Left lung (tissue), 10 donors: Measurements from ENCODE around the gene KLC3. TPM values are rescaled to one million over a fixed set of nuclear protein-coding genes. Genes with fewer than 3 reads are reported as not detected.

Experiments
- ATAC-seq: fragments of 200-7000 bp; cut with Tn5 transposase; one replicate; pipeline ENCODE4 v1.9.1; 2020; ENCODE audit warnings: moderate library complexity
- DNase-seq, 4 donors: peaks; one replicate each; pipeline ENCODE4 v3.0.0-alpha.2; 2013 to 2020
- H3K27ac ChIP-seq, 2 donors: fragments of 200-600 bp; sonication (generic) in 1 of 2; one replicate each; pipeline versions ENCODE4 v1.5.0 to v1.8.0; 2020 to 2021
- H3K27me3 ChIP-seq, 2 donors: fragments of 200-600 bp; sonication (generic) in 1 of 2; one replicate each; pipeline versions ENCODE4 v1.5.0 to v1.8.0; 2020 to 2021
- H3K36me3 ChIP-seq, 2 donors: fragments of 200-600 bp; sonication (generic) in 1 of 2; one replicate each; pipeline versions ENCODE4 v1.5.0 to v1.8.0; 2020 to 2021
- H3K4me1 ChIP-seq, 2 donors: fragments of 200-600 bp; one replicate each; pipeline ENCODE4 v1.8.0; 2021
- H3K4me3 ChIP-seq, 2 donors: fragments of 200-600 bp; sonication (generic) in 1 of 2; one replicate each; pipeline versions ENCODE4 v1.5.0 to v1.8.0; 2020 to 2021; ENCODE audit warnings: mild to moderate bottlenecking in 1 of 2
- H3K9me3 ChIP-seq, 2 donors: fragments of 200-600 bp; sonication (generic) in 1 of 2; one replicate each; pipeline versions ENCODE4 v1.5.0 to v1.8.0; 2020 to 2021
- intact Hi-C, 2 donors: fragments of 100-400 bp; cut with DNase I; formaldehyde crosslinking; loops; one replicate each; pipeline versions ENCODE4 v1.11.2 to v1.14.2; 2022
- polyA plus RNA-seq, 6 donors: library from polyadenylated mRNA; unstranded; fragments of 120-200 nt; gene quantifications; one replicate each; pipeline ENCODE4 v1.2.1, GENCODE V29; 2013; ENCODE audit not compliant: insufficient read length in 6 of 6
- total RNA-seq, 2 donors: library from RNA; stranded (reverse); fragmentation: NEBNext Ultra II Directional; extraction: Animal tissue kit (Norgen Biotek cat#: 25700); gene quantifications; one replicate each; pipeline ENCODE4 v1.2.1, GENCODE V29; 2021
- TF ChIP-seq, protein P1 (sequence below), 2 donors: fragments of 200-600 bp; sonication (generic) in 1 of 2; IDR thresholded peaks; one replicate each; pipeline versions ENCODE4 v1.5.0 to v1.8.0; 2021; ENCODE audit warnings: antibody characterized with exemption in 2 of 2
- donor health status: DM: no; HTN: yes; CAD: no.
- donor health status: DM: no; HTN: no; CAD: no.

Gene KLC3
- total and polyA plus RNA-seq, 8 donors: 0.52 to 1.9 (median 0.70) TPM

DNA sequence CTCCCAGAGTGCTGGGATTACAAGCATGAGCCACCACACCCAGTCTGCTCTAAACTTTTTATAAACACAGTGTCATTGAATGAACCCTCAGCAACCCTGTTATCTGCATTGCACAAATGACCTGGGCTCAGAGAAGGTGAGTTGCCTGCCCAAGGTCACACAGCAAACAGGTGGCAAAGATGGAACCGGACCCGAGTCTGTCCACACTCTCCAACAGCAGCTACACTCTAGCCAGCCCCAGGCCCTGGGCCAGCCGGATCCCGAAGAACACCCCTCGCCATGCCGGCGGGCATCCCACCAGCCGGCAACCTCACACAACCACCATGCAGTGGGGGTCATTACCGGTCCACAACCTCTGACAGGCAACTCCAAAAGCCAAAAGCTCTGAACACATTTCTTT lies 15.4 kb downstream of the KLC3 start:
- ATAC-seq (no peak), DNase-seq (no peak)
- Histone ChIP-seq H3K27me3 (no peaks in the 10 kb centered on the region), H3K36me3 (peaks cover 0 to 81% of the 10 kb centered on the region in 2 donors), H3K9me3 (no peaks in the 10 kb centered on the region), H3K4me3 (no peak overlapping the region), H3K27ac (no peak overlapping the region), H3K4me1 (no peaks in the 10 kb centered on the region)
- intact Hi-C loops: loop anchor here in 1 of 2 donors (10.0 kb wide), 1 partner anchor 161 kb away; no protein-coding TSS in a partner anchor
- TF ChIP-seq, protein P1, sequence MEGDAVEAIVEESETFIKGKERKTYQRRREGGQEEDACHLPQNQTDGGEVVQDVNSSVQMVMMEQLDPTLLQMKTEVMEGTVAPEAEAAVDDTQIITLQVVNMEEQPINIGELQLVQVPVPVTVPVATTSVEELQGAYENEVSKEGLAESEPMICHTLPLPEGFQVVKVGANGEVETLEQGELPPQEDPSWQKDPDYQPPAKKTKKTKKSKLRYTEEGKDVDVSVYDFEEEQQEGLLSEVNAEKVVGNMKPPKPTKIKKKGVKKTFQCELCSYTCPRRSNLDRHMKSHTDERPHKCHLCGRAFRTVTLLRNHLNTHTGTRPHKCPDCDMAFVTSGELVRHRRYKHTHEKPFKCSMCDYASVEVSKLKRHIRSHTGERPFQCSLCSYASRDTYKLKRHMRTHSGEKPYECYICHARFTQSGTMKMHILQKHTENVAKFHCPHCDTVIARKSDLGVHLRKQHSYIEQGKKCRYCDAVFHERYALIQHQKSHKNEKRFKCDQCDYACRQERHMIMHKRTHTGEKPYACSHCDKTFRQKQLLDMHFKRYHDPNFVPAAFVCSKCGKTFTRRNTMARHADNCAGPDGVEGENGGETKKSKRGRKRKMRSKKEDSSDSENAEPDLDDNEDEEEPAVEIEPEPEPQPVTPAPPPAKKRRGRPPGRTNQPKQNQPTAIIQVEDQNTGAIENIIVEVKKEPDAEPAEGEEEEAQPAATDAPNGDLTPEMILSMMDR (IDR thresholded peaks at IDR 0.05): no peak

DNA sequence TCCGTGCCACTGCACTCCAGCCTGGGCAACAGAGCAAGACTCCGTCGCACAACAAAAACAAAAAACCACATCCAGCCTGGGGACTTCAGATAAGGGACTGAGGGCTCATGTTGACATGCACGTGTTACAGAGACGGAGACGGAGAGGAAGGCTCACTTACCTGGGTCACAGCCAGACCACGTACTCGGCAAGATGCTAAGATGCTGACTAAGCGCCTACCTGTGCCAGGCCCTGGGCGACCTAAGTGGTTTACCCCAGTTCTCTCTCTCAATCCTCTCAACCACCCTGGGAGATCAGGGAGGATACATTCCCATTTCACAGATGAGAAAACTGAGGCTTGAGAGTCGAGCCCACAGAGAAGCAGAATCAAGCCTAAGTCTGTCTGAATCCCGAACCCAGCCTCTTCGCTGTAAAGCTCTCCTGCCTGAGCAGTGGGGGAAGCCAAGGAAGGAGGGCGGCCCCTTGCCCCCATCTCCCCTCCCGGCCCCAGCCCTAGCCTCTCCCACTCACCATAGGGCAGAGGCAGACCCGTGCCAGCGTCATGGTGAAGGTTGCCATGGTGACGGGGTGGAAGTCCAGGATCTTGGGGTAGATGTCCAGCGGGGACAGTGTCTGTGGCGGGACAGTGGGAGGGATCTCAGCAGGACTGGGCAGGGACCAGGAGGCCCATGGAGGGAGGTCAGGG lies 16.4 kb downstream of the KLC3 start:
- Histone ChIP-seq H3K27ac (no peak overlapping the region), H3K36me3 (peaks cover 0 to 81% of the 10 kb centered on the region in 2 donors), H3K27me3 (no peaks in the 10 kb centered on the region), H3K4me1 (no peaks in the 10 kb centered on the region), H3K4me3 (no peak overlapping the region), H3K9me3 (no peaks in the 10 kb centered on the region)
- ATAC-seq (no peak), DNase-seq (no peak)
- TF ChIP-seq, protein P1 (IDR thresholded peaks at IDR 0.05): no peak
- intact Hi-C loops: loop anchor here in 1 of 2 donors (10.0 kb wide), 1 partner anchor 162 kb away; no protein-coding TSS in a partner anchor

DNA sequence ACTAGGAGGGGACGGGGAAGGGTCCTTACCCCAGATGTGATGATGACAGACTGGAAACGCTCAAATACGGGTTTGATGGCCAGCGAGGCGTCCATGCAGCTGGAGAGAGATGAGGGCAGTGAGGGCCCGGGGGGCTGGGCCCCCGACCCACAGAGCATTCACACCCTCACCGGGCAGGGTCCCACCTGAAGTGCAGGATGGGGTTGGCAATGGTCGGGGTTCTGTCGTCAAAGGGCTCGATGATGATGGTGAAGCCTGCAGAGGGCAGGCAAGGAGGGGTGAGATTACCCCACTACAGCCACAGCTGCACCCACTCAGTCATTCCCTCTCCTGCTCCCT lies 16.9 kb downstream of the KLC3 start:
- intact Hi-C loops: loop anchor here in 1 of 2 donors (10.0 kb wide), 1 partner anchor 163 kb away; no protein-coding TSS in a partner anchor
- no peaks in the 10 kb centered on the region for H3K27me3 ChIP-seq
- TF ChIP-seq, protein P1 (IDR thresholded peaks at IDR 0.05): no peak
- H3K27ac ChIP-seq: no peak overlapping the region
- no peak for DNase-seq
- H3K9me3 ChIP-seq: no peaks in the 10 kb centered on the region
- peaks cover 0 to 80% of the 10 kb centered on the region in 2 donors for H3K36me3 ChIP-seq
- H3K4me1 ChIP-seq: no peaks in the 10 kb centered on the region
- no peak for ATAC-seq
- no peak overlapping the region for H3K4me3 ChIP-seq

DNA sequence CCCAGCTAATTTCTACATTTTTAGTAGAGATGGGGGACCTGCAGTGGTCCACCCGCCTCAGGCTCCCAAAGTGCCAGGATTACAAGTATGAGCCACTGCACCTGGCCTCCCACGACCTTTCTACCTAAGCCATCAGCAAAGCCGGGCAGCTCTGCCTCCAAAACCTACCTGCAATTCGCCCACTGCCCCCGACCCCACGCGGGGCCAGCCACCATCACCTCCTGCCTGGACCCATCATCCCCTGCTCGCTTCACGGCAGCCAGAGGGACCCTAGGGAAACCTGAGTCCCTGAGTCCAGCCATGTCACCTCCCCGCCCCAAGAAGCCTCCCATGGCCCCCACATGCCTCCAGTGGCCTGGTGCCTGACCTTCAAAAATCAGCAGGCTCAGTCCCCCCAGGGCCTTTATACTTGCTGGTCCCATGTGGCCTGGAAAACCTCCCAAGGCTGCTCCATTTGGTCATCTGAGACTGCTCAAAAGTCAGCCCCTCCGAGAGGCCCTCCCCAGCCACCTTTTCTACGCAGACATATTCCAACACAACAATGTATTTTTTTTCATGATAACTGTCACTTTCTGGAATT lies 17.8 kb downstream of the KLC3 start:
- Histone ChIP-seq H3K27me3 (no peaks in the 10 kb centered on the region), H3K27ac (no peak overlapping the region), H3K4me1 (no peaks in the 10 kb centered on the region), H3K4me3 (no peak overlapping the region), H3K36me3 (peaks cover 0 to 80% of the 10 kb centered on the region in 2 donors), H3K9me3 (no peaks in the 10 kb centered on the region)
- DNase-seq (no peak), ATAC-seq (no peak)
- TF ChIP-seq, protein P1 (IDR thresholded peaks at IDR 0.05): no peak
- intact Hi-C loops: loop anchor here in 1 of 2 donors (10.0 kb wide), 1 partner anchor 164 kb away; no protein-coding TSS in a partner anchor

DNA sequence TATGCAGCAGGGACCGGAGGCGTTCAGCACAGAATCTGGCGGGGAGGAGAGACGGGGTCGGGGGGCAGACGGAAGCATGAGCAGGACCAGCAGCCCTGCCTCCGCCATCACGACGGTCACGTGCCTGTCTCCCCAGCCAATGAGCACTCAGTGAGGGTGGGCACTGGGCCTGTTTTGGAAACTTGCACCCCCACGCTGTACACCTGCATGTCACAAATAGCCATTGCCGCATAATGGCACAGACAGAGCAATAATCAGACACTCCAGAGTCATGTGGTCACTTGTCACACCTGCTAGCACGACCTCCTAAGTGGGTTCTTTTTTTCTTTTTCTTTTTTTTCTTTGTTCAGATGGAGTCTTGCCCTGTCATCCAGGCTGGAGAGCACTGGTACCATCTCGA lies 21.1 kb downstream of the KLC3 start:
- H3K9me3 ChIP-seq: no peaks in the 10 kb centered on the region
- no peak overlapping the region for H3K4me3 ChIP-seq
- no peak overlapping the region for H3K27ac ChIP-seq
- no peak for ATAC-seq
- no peaks in the 10 kb centered on the region for H3K4me1 ChIP-seq
- intact Hi-C loops: no loop called here
- DNase-seq: no peak
- H3K36me3 ChIP-seq: peaks cover 0 to 74% of the 10 kb centered on the region in 2 donors
- no peaks in the 10 kb centered on the region for H3K27me3 ChIP-seq
- TF ChIP-seq, protein P1 (IDR thresholded peaks at IDR 0.05): no peak
